SU-DHL-6 (cell line): ENCODE data around the gene TMA16.

ENCODE experiments used
- H2AFZ ChIP-seq: fragments of 200-600 bp; sonication (generic); 2 replicates; pipeline ENCODE4 v1.6.1; 2014; ENCODE audit warnings: low read depth, mild to moderate bottlenecking, moderate library complexity, mixed read lengths, antibody characterized with exemption, low read length; ENCODE audit not compliant: severe bottlenecking
- H3F3A ChIP-seq: fragments of 200-600 bp; shearing (Covaris generic); 2 replicates; pipeline ENCODE4 v1.6.0; 2016; ENCODE audit warnings: antibody characterized with exemption, mild to moderate bottlenecking; ENCODE audit not compliant: insufficient read depth
- H3K27ac ChIP-seq: fragments of 200-600 bp; sonication (generic); 2 replicates; pipeline ENCODE4 v1.5.1; 2016; ENCODE audit warnings: low read depth, mild to moderate bottlenecking, low read length, moderate library complexity, mixed read lengths
- H3K27me3 ChIP-seq: fragments of 200-600 bp; sonication (generic), shearing (Covaris generic); 2 replicates; pipeline ENCODE4 v1.6.0; 2014; ENCODE audit warnings: mild to moderate bottlenecking, low read length
- H3K36me3 ChIP-seq: fragments of 200-600 bp; sonication (generic); 2 replicates; pipeline ENCODE4 v1.6.1; 2014; ENCODE audit warnings: mild to moderate bottlenecking, low read length, mixed read lengths
- H3K4me2 ChIP-seq: fragments of 300-600, 200-600 bp; shearing (Covaris generic), sonication (generic); 2 replicates; pipeline ENCODE4 v1.6.0; 2014; ENCODE audit warnings: low read length, low read depth, mild to moderate bottlenecking; ENCODE audit not compliant: poor library complexity, severe bottlenecking
- H3K4me3 ChIP-seq: fragments of 200-600 bp; sonication (generic); 2 replicates; pipeline ENCODE4 v1.5.1; 2014; ENCODE audit warnings: antibody characterized with exemption, low read length, mild to moderate bottlenecking, mixed read lengths; ENCODE audit not compliant: insufficient read depth, poor library complexity, severe bottlenecking
- H3K79me2 ChIP-seq: fragments of 200-600 bp; sonication (generic); 2 replicates; pipeline ENCODE4 v1.6.1; 2014; ENCODE audit warnings: mild to moderate bottlenecking, low read length, moderate library complexity; ENCODE audit not compliant: insufficient read depth
- H3K9ac ChIP-seq: fragments of 200-600 bp; sonication (generic); 2 replicates; pipeline ENCODE4 v1.7.0; 2014; ENCODE audit warnings: mild to moderate bottlenecking, low read length
- H3K9me2 ChIP-seq: fragments of 200-600 bp; sonication (generic); replicated peaks from 2 replicates; pipeline ENCODE4 v1.6.1; 2014; ENCODE audit warnings: low read length; ENCODE audit not compliant: insufficient read depth
- H3K9me3 ChIP-seq: fragments of 200-600 bp; sonication (generic); 2 replicates; pipeline ENCODE4 v1.6.1; 2014; ENCODE audit warnings: low read length, mixed read lengths; ENCODE audit not compliant: insufficient read depth
- H4K20me1 ChIP-seq: fragments of 200-600 bp; sonication (generic); 2 replicates; pipeline ENCODE4 v1.6.1; 2014; ENCODE audit warnings: low read depth, mild to moderate bottlenecking, antibody characterized with exemption, low read length, moderate library complexity, mixed read lengths
- EZH2phosphoT487 ChIP-seq: fragments of 200-600 bp; sonication (generic), shearing (Covaris generic); conservative IDR thresholded peaks from 2 replicates; pipeline ENCODE4 v1.6.1; 2018; ENCODE audit warnings: mild to moderate bottlenecking, antibody characterized with exemption, low read length, moderate library complexity, mixed read lengths
- TF ChIP-seq, protein P1 (sequence below): fragments of 200-600 bp; sonication (generic); IDR thresholded peaks from one replicate; pipeline ENCODE4 v1.5.1; 2017; ENCODE audit warnings: antibody characterized with exemption, mild to moderate bottlenecking, low read length, moderate library complexity; ENCODE audit not compliant: insufficient read depth, poor library complexity, severe bottlenecking

TMA16 gene

GRCh38 chr4:163525982-163526381 is 31.5 kb downstream of the TMA16 start:
- Histone ChIP-seq H3K36me3 (peaks cover 54% of the 10 kb centered on the region), H3K9ac (no peak overlapping the region), H3K27ac (no peak overlapping the region)

GRCh38 chr4:163527172-163527571 is 32.7 kb downstream of the TMA16 start:
- Histone ChIP-seq H3K9me3 (no peaks in the 10 kb centered on the region), H3K79me2 (no peaks in the 10 kb centered on the region), H3K9me2 (no peaks in the 10 kb centered on the region), H4K20me1 (no peaks in the 10 kb centered on the region), H3K27me3 (no peaks in the 10 kb centered on the region), H3K9ac (no peak overlapping the region), H2AFZ (no peak overlapping the region), H3F3A (peaks cover 11% of the 10 kb centered on the region), H3K4me2 (no peak overlapping the region), H3K4me3 (no peak overlapping the region), H3K36me3 (peaks cover 64% of the 10 kb centered on the region), H3K27ac (no peak overlapping the region)
- TF ChIP-seq, protein P1, sequence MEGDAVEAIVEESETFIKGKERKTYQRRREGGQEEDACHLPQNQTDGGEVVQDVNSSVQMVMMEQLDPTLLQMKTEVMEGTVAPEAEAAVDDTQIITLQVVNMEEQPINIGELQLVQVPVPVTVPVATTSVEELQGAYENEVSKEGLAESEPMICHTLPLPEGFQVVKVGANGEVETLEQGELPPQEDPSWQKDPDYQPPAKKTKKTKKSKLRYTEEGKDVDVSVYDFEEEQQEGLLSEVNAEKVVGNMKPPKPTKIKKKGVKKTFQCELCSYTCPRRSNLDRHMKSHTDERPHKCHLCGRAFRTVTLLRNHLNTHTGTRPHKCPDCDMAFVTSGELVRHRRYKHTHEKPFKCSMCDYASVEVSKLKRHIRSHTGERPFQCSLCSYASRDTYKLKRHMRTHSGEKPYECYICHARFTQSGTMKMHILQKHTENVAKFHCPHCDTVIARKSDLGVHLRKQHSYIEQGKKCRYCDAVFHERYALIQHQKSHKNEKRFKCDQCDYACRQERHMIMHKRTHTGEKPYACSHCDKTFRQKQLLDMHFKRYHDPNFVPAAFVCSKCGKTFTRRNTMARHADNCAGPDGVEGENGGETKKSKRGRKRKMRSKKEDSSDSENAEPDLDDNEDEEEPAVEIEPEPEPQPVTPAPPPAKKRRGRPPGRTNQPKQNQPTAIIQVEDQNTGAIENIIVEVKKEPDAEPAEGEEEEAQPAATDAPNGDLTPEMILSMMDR: no peak
- TF ChIP-seq EZH2phosphoT487: no peak

More at GRCh38 chr4:163525982-163526381, 31.5 kb downstream of the TMA16 start:
- Histone ChIP-seq H2AFZ (no peak overlapping the region), H4K20me1 (no peaks in the 10 kb centered on the region), H3K79me2 (no peaks in the 10 kb centered on the region), H3K4me3 (no peak overlapping the region), H3K4me2 (no peak overlapping the region), H3F3A (peaks cover 11% of the 10 kb centered on the region), H3K9me2 (no peaks in the 10 kb centered on the region), H3K9me3 (no peaks in the 10 kb centered on the region), H3K27me3 (no peaks in the 10 kb centered on the region)
- TF ChIP-seq, protein P1: no peak
- no peak for TF ChIP-seq EZH2phosphoT487

DNA sequence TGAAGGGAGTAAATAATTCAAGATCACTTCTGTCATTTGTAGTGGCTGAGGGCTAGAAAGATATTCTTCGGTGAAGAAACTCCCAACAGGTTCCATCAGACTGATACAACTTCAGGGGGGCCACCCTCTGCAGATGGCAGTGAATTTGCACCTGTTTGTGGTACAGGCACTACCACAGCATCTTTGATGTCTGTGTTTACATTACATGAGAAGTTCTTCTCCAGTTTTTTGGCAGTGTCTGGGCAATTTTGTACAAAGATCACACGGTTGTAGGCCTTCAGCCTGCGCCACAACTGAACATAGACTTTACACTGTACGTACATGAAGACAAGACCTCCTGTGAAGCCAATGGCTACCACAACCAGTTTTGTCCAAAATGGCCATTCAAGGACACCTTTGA is 34.2 kb downstream of the TMA16 start:
- no peak overlapping the region for H3K9ac ChIP-seq
- no peak overlapping the region for H2AFZ ChIP-seq
- peaks cover 62% of the 10 kb centered on the region for H3K36me3 ChIP-seq

More for the DNA sequence above, 34.2 kb downstream of the TMA16 start:
- H3K27me3 ChIP-seq: no peaks in the 10 kb centered on the region
- H3K79me2 ChIP-seq: no peaks in the 10 kb centered on the region
- H3F3A ChIP-seq: peaks cover 11% of the 10 kb centered on the region
- H3K9me2 ChIP-seq: no peaks in the 10 kb centered on the region
- no peak overlapping the region for H3K4me2 ChIP-seq
- no peaks in the 10 kb centered on the region for H3K9me3 ChIP-seq
- H3K4me3 ChIP-seq: no peak overlapping the region
- TF ChIP-seq, protein P1: no peak
- TF ChIP-seq EZH2phosphoT487: no peak
- H3K27ac ChIP-seq: no peak overlapping the region
- H4K20me1 ChIP-seq: no peaks in the 10 kb centered on the region
